SU-DHL-6 (cell line): ENCODE measurements around the gene RUNX2.

Experiments
- H2AFZ ChIP-seq: fragments of 200-600 bp; sonication (generic); 2 replicates; pipeline ENCODE4 v1.6.1; 2014; ENCODE audit warnings: low read depth, mild to moderate bottlenecking, moderate library complexity, mixed read lengths, antibody characterized with exemption, low read length; ENCODE audit not compliant: severe bottlenecking
- H3F3A ChIP-seq: fragments of 200-600 bp; shearing (Covaris generic); 2 replicates; pipeline ENCODE4 v1.6.0; 2016; ENCODE audit warnings: antibody characterized with exemption, mild to moderate bottlenecking; ENCODE audit not compliant: insufficient read depth
- H3K27ac ChIP-seq: fragments of 200-600 bp; sonication (generic); 2 replicates; pipeline ENCODE4 v1.5.1; 2016; ENCODE audit warnings: low read depth, mild to moderate bottlenecking, low read length, moderate library complexity, mixed read lengths
- H3K27me3 ChIP-seq: fragments of 200-600 bp; sonication (generic), shearing (Covaris generic); 2 replicates; pipeline ENCODE4 v1.6.0; 2014; ENCODE audit warnings: mild to moderate bottlenecking, low read length
- H3K36me3 ChIP-seq: fragments of 200-600 bp; sonication (generic); 2 replicates; pipeline ENCODE4 v1.6.1; 2014; ENCODE audit warnings: mild to moderate bottlenecking, low read length, mixed read lengths
- H3K4me2 ChIP-seq: fragments of 300-600, 200-600 bp; shearing (Covaris generic), sonication (generic); 2 replicates; pipeline ENCODE4 v1.6.0; 2014; ENCODE audit warnings: low read length, low read depth, mild to moderate bottlenecking; ENCODE audit not compliant: poor library complexity, severe bottlenecking
- H3K4me3 ChIP-seq: fragments of 200-600 bp; sonication (generic); 2 replicates; pipeline ENCODE4 v1.5.1; 2014; ENCODE audit warnings: antibody characterized with exemption, low read length, mild to moderate bottlenecking, mixed read lengths; ENCODE audit not compliant: insufficient read depth, poor library complexity, severe bottlenecking
- H3K79me2 ChIP-seq: fragments of 200-600 bp; sonication (generic); 2 replicates; pipeline ENCODE4 v1.6.1; 2014; ENCODE audit warnings: mild to moderate bottlenecking, low read length, moderate library complexity; ENCODE audit not compliant: insufficient read depth
- H3K9ac ChIP-seq: fragments of 200-600 bp; sonication (generic); 2 replicates; pipeline ENCODE4 v1.7.0; 2014; ENCODE audit warnings: mild to moderate bottlenecking, low read length
- H3K9me2 ChIP-seq: fragments of 200-600 bp; sonication (generic); replicated peaks from 2 replicates; pipeline ENCODE4 v1.6.1; 2014; ENCODE audit warnings: low read length; ENCODE audit not compliant: insufficient read depth
- H3K9me3 ChIP-seq: fragments of 200-600 bp; sonication (generic); 2 replicates; pipeline ENCODE4 v1.6.1; 2014; ENCODE audit warnings: low read length, mixed read lengths; ENCODE audit not compliant: insufficient read depth
- H4K20me1 ChIP-seq: fragments of 200-600 bp; sonication (generic); 2 replicates; pipeline ENCODE4 v1.6.1; 2014; ENCODE audit warnings: low read depth, mild to moderate bottlenecking, antibody characterized with exemption, low read length, moderate library complexity, mixed read lengths
- CTCF ChIP-seq: fragments of 200-600 bp; sonication (generic); IDR thresholded peaks from one replicate; pipeline ENCODE4 v1.5.1; 2017; ENCODE audit warnings: antibody characterized with exemption, mild to moderate bottlenecking, low read length, moderate library complexity; ENCODE audit not compliant: insufficient read depth, poor library complexity, severe bottlenecking
- EZH2phosphoT487 ChIP-seq: fragments of 200-600 bp; sonication (generic), shearing (Covaris generic); conservative IDR thresholded peaks from 2 replicates; pipeline ENCODE4 v1.6.1; 2018; ENCODE audit warnings: mild to moderate bottlenecking, antibody characterized with exemption, low read length, moderate library complexity, mixed read lengths

RUNX2 gene

GRCh38 chr6:45513843-45514242 is 185.7 kb downstream of the RUNX2 start:
- H3K79me2 ChIP-seq: no peaks in the 10 kb centered on the region
- no peak overlapping the region for H3K9ac ChIP-seq
- H4K20me1 ChIP-seq: no peaks in the 10 kb centered on the region
- TF ChIP-seq EZH2phosphoT487 (no peak), CTCF (no peak)
- no peaks in the 10 kb centered on the region for H3K9me3 ChIP-seq
- H3K27me3 ChIP-seq: no peaks in the 10 kb centered on the region
- no peaks in the 10 kb centered on the region for H3K36me3 ChIP-seq
- no peak overlapping the region for H3K27ac ChIP-seq
- no peak overlapping the region for H3K4me3 ChIP-seq
- H3K4me2 ChIP-seq: no peak overlapping the region
- no peaks in the 10 kb centered on the region for H3K9me2 ChIP-seq
- H3F3A ChIP-seq: no peaks in the 10 kb centered on the region
- H2AFZ ChIP-seq: no peak overlapping the region

GRCh38 chr6:45514454-45515230 is 186.5 kb downstream of the RUNX2 start:
- TF ChIP-seq CTCF (no peak), EZH2phosphoT487 (no peak)
- Histone ChIP-seq H3K4me3 (no peak overlapping the region), H3F3A (no peaks in the 10 kb centered on the region), H3K79me2 (no peaks in the 10 kb centered on the region), H3K9me3 (no peaks in the 10 kb centered on the region), H3K9ac (no peak overlapping the region), H2AFZ (no peak overlapping the region), H4K20me1 (no peaks in the 10 kb centered on the region), H3K27me3 (no peaks in the 10 kb centered on the region), H3K27ac (no peak overlapping the region), H3K36me3 (no peaks in the 10 kb centered on the region), H3K9me2 (no peaks in the 10 kb centered on the region), H3K4me2 (no peak overlapping the region)

- H3K27ac ChIP-seq: no peak overlapping the region
- no peaks in the 10 kb centered on the region for H4K20me1 ChIP-seq
- no peak overlapping the region for H3K4me2 ChIP-seq
- H3K9me2 ChIP-seq: no peaks in the 10 kb centered on the region
- H3K4me3 ChIP-seq: no peak overlapping the region
- H2AFZ ChIP-seq: no peak overlapping the region
- no peaks in the 10 kb centered on the region for H3F3A ChIP-seq
- TF ChIP-seq EZH2phosphoT487 (no peak), CTCF (no peak)
- H3K27me3 ChIP-seq: no peaks in the 10 kb centered on the region
- H3K79me2 ChIP-seq: no peaks in the 10 kb centered on the region
- H3K9ac ChIP-seq: no peak overlapping the region
- H3K36me3 ChIP-seq: no peaks in the 10 kb centered on the region
- H3K9me3 ChIP-seq: no peaks in the 10 kb centered on the region
Observed at GRCh38 chr6:45518013-45518720, 190.0 kb downstream of the RUNX2 start.
